SH-SY5Y (cell line): ENCODE results near the gene DACT1.

Source experiments
- GATA2 ChIP-seq: IDR thresholded peaks from 2 replicates; pipeline ENCODE4 v1.6.1; 2011; ENCODE audit warnings: mild to moderate bottlenecking, low read depth, low read length
- GATA3 ChIP-seq: IDR thresholded peaks from 2 replicates; pipeline ENCODE4 v1.6.1; 2011; ENCODE audit warnings: low read depth, mild to moderate bottlenecking, low read length, moderate library complexity

The DACT1 gene

DNA sequence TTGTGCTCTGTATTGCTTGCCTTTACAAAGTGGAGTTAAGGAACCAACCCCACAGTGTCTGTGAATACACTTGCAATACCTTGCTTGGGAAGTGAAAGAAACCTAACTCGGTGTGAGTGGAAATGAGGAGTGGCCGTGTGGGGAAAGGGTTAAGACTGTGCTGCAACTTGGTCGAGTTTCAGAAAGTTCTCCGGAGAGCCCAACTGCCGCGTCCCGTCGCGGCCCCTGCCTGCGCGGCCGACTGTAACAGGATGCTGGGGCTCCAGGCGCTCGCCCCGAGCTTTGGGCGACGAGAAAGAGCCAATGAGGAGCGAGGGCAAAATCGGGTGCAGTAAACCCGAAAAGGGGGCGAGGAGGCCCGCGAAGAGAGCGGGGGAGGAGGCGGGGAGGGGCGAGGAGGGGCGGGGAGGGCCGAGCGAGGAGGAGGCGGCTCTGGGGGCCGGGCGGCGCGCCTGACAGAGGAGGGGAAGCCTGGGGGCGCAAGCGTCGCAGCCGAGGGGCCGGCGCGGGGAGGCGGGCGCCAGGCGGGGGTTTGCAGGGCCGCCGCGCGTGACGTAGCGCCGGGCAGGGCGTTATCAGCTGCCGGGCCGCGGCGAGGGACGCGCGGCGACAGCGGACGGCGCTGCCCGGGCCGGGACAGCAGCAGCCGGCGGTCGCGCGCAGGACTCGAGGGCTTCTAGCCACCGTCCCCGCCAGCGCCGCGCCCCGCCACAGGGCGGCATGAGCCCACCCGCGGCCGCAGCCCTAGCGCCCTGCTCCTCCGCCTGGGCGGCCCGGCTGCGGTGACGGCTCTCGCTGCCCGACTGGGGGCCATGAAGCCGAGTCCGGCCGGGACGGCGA, at the start of gene DACT1:
TSS of gene DACT1 (plus strand) at position 572 of the 840 bp plus-strand sequence. CDS start at position 813, 241 bp downstream.
- TF ChIP-seq GATA2, result no peak
- no peak for TF ChIP-seq GATA3

DNA sequence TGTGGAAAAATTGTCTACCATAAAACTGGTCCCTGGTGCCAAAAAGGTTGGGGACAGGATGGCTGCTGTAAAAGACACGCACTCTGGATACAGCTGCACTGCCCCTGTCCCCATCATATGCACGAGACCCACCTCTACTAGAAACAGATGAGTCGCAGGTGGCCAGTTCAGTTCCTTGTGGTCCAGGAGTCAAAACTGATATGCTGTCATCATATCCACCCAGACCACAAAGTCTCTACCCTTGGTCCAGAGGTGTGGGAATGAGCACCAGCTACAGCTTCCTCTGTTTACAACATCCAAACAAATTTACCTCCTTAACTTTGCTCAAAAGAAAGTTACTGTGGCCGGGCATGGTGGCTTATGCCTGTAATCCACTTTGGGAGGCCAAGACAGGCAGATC, 43.8 kb upstream of the DACT1 start:
- no peak for TF ChIP-seq GATA2
- no peak for TF ChIP-seq GATA3

- TF ChIP-seq GATA2 (no peak), GATA3 (no peak)
Observed at GRCh38 chr14:58597041-58597440, 40.7 kb upstream of the DACT1 start.

- TF ChIP-seq GATA2, result no peak
- no peak for TF ChIP-seq GATA3
Observed at GRCh38 chr14:58598028-58598803, 39.5 kb upstream of the DACT1 start.

GRCh38 chr14:58598804-58599525, 38.8 kb upstream of the DACT1 start:
- TF ChIP-seq GATA2, result no peak
- no peak for TF ChIP-seq GATA3

DNA sequence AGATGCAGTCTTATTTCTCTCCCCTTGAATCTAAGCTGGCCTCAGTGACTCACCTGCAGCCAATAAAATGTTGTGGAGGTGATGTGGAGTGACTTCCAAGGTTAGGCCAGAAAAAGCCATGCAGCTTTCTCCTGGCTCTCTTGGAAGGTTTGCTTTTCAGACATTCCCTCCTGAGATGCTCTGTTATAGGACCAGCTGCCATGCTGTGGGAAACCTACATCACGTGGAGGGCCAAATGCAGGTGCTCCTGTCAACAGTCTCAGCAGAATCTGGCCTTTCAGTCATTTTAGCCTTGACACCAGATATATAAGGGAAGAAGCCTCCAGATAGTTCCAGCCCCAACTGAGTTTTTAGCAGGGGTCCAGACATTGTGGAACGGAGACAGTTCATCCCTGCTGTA, 38.1 kb upstream of the DACT1 start:
- no peak for TF ChIP-seq GATA2
- TF ChIP-seq GATA3, result no peak

- no peak for TF ChIP-seq GATA3
- TF ChIP-seq GATA2, result no peak
Observed at GRCh38 chr14:58605465-58605864, 32.3 kb upstream of the DACT1 start.

DNA sequence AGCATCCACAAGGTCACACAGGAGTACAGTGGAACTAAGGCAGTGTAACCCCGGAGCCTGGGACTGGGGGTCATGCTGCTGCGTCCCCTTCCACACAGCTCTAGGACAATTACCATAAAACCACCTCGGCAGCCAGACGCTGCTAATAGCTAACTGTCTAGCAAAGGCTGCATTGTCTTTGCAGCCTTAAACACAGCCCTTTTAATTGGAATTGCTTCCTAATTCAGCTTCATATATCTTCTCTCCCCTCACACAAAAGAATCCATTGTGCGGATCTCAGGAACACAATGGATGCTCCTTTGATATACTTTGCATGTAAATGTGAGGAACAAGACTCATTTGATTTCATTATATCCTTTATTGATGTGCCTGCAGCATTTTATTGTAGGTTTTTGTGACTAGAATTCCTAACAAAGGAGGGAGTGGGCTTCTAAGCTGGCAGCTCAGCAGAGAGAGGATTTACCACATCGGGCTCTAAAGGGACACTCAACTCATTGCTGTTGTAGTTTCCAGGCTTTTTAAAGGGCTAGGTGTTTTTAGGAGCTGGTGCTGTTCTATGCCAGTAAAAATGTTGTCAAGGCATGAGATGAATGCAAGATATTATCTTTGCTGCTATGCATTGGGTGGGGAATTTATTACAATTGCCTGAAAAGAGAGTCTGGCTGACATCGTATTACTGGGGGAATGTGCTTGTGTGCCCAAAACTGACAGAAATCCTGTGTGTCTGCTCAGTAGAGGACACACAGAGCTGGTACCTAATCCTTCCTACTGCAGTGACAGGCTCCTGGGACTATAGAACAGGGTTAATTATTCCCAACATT, 30.4 kb upstream of the DACT1 start:
- TF ChIP-seq GATA2 (peak; percentile 64; the same call in 1 of the 2 replicates), GATA3 (no peak)

GRCh38 chr14:58607952-58608317, 29.8 kb upstream of the DACT1 start:
- TF ChIP-seq GATA2 (no peak), GATA3 (no peak)

DNA sequence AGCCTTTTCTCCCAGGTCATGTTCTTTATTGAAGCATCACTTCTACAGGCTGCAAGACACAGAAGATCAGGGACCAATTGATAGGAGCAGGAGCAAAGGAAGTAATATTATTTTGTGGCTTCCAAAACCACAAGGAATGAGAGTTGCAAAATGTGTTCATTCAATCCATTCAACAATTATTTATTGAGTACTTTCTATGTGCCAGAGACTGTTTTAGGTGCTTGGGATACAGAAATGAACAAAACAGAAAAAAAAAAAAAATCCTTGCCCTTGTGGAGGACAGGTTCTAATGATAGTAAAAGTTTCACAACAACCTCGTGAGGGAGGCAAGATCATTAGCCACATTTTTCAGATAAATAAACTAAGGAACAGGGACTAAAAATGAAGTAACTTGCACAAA, 20.1 kb upstream of the DACT1 start:
- TF ChIP-seq GATA2, result no peak
- TF ChIP-seq GATA3, result no peak

- TF ChIP-seq GATA2 (no peak), GATA3 (no peak)
Observed at GRCh38 chr14:58620011-58620410, 17.8 kb upstream of the DACT1 start.

DNA sequence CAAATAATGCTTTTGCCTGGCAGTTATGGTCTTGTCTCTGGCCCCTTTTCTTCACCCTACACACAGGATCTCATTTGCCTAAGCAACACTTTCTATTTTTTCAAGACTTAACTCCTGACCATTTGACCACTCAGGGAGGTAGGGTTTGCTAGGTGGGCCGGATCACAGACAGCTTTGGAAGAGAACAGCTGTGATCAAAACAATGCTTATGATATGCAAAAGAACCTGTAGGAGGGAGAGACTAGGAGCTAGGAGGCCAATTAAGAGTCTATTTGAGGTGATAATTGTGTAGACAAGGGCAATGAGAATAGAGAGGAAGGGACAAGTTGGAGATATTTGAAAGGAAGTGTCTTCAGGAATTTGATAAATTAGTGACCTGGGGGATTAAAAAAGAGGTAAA, 12.3 kb upstream of the DACT1 start:
- TF ChIP-seq GATA2 (no peak), GATA3 (no peak)

DNA sequence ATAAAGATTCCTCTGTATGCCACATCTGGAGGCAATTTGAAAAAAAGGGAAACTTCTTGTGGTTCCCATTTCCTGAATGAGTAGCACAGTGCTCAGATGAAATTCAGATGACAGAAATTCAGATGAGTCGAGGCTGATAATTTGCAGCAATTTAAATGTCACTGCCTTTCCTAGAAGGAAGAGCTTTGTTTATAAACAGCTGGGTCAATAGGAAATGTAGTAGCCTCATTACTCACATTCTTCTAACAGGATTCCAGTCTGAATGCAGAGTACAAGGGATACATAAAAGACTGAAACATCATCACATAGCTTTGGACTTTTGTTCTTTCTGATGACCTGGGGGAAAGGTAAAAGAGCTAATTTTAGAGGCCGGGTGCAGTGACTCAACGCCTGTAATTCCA, 11.3 kb upstream of the DACT1 start:
- TF ChIP-seq GATA3 (no peak), GATA2 (no peak)

- no peak for TF ChIP-seq GATA2
- no peak for TF ChIP-seq GATA3
Observed at GRCh38 chr14:58628406-58628805, 9.4 kb upstream of the DACT1 start.
